SK-N-SH (cell line): Measurements from ENCODE around the gene FAM217A.

Experiments used
- POLR2AphosphoS5 ChIP-seq: IDR thresholded peaks from 2 replicates; pipeline ENCODE4 v1.6.1; 2012; ENCODE audit warnings: low read depth, low read length
- REST ChIP-seq: IDR thresholded peaks from 2 replicates; pipeline ENCODE4 v1.6.1; 2012; ENCODE audit warnings: mild to moderate bottlenecking, low read depth, low read length, moderate library complexity
- TF ChIP-seq, protein P1 (sequence below): fragments of 200-600 bp; sonication (generic); IDR thresholded peaks from 2 replicates; pipeline ENCODE4 v1.6.1; 2017; ENCODE audit warnings: antibody characterized with exemption, mild to moderate bottlenecking, moderate library complexity

DNA sequence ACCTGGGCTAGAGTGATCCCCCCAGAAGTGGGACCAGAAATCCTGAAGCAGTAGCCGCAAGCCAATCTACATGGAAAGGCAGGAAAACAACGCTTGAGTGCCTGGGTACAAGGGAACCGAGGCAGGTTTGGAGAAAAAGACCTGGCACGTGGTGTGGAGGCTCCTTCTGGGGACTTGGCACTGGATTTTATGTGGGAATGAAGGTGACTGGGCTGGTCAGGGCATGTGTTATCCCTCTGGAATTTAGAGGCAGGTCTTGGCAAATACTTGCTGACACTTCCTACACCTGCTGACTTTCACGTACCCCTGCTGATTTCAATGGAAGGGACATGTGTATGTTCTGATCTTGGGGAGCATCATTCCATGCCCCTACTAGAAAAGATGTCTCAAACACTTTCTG lies 25.0 kb upstream of the FAM217A start:
- TF ChIP-seq REST = no peak
- TF ChIP-seq POLR2AphosphoS5 = no peak
- TF ChIP-seq, protein P1, sequence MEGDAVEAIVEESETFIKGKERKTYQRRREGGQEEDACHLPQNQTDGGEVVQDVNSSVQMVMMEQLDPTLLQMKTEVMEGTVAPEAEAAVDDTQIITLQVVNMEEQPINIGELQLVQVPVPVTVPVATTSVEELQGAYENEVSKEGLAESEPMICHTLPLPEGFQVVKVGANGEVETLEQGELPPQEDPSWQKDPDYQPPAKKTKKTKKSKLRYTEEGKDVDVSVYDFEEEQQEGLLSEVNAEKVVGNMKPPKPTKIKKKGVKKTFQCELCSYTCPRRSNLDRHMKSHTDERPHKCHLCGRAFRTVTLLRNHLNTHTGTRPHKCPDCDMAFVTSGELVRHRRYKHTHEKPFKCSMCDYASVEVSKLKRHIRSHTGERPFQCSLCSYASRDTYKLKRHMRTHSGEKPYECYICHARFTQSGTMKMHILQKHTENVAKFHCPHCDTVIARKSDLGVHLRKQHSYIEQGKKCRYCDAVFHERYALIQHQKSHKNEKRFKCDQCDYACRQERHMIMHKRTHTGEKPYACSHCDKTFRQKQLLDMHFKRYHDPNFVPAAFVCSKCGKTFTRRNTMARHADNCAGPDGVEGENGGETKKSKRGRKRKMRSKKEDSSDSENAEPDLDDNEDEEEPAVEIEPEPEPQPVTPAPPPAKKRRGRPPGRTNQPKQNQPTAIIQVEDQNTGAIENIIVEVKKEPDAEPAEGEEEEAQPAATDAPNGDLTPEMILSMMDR = no peak
